ENCODE results near the gene CHI3L2.

DNA sequence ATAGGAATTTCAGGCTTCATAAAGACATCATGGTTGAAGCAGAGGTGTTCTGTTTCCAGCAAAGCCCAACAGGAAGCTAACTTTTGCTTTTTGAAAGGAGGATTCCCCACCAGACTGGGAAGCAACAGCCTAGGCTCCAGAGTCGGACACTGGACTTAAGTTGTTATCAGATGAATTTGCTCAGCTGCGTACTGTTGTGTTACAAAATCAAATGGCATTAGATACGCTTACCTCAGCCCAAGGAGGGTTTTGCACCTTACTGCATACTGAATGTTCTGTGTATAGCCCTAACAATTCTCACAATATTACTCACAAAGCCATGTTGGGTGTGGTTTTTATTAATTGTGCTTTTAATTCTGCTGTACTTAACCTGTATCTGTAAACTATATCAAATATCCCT lies 62.6 kb downstream of the CHI3L2 start:
- no peak for TF ChIP-seq TARDBP (IDR thresholded peaks at IDR 0.05)
- no peak for TF ChIP-seq CEBPG (CRISPR knock-in tag; IDR thresholded peaks at IDR 0.05)
- no peak for TF ChIP-seq CEBPG (tag; conservative IDR thresholded peaks at IDR 0.05 in 1 of 2, IDR thresholded peaks at IDR 0.05 in 1 of 2)
- no peak for TF ChIP-seq ZFX (CRISPR knock-in tag; IDR thresholded peaks at IDR 0.05)
- TF ChIP-seq, protein P1, sequence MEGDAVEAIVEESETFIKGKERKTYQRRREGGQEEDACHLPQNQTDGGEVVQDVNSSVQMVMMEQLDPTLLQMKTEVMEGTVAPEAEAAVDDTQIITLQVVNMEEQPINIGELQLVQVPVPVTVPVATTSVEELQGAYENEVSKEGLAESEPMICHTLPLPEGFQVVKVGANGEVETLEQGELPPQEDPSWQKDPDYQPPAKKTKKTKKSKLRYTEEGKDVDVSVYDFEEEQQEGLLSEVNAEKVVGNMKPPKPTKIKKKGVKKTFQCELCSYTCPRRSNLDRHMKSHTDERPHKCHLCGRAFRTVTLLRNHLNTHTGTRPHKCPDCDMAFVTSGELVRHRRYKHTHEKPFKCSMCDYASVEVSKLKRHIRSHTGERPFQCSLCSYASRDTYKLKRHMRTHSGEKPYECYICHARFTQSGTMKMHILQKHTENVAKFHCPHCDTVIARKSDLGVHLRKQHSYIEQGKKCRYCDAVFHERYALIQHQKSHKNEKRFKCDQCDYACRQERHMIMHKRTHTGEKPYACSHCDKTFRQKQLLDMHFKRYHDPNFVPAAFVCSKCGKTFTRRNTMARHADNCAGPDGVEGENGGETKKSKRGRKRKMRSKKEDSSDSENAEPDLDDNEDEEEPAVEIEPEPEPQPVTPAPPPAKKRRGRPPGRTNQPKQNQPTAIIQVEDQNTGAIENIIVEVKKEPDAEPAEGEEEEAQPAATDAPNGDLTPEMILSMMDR (IDR thresholded peaks at IDR 0.05 in 2 of 3, conservative IDR thresholded peaks at IDR 0.05 in 1 of 3; ENCODE audit: insufficient read depth in 2 of 3, low read depth in 1 of 3, low read length in 3 of 3), result no peak
- TF ChIP-seq ELK1 (CRISPR knock-in tag; IDR thresholded peaks at IDR 0.05), result no peak
- TF ChIP-seq ELF1 (tag; IDR thresholded peaks at IDR 0.05), result no peak
- no peak for TF ChIP-seq TBP (optimal IDR thresholded peaks at IDR 0.05; ENCODE audit: low read depth, low read length)
- no peak for TF ChIP-seq ZBTB1 (CRISPR knock-in tag; IDR thresholded peaks at IDR 0.05; ENCODE audit: borderline replicate concordance, low read depth)
- TF ChIP-seq ARNT (IDR thresholded peaks at IDR 0.05), result no peak
- TF ChIP-seq, protein P2, sequence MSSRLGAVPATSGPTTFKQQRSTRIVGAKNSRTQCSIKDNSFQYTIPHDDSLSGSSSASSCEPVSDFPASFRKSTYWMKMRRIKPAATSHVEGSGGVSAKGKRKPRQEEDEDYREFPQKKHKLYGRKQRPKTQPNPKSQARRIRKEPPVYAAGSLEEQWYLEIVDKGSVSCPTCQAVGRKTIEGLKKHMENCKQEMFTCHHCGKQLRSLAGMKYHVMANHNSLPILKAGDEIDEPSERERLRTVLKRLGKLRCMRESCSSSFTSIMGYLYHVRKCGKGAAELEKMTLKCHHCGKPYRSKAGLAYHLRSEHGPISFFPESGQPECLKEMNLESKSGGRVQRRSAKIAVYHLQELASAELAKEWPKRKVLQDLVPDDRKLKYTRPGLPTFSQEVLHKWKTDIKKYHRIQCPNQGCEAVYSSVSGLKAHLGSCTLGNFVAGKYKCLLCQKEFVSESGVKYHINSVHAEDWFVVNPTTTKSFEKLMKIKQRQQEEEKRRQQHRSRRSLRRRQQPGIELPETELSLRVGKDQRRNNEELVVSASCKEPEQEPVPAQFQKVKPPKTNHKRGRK (tag; IDR thresholded peaks at IDR 0.05), result no peak
- TF ChIP-seq ZNF785 (CRISPR knock-in tag; IDR thresholded peaks at IDR 0.05), result no peak
